Activated CD8-positive, alpha-beta memory T cell treated with anti-CD3 and anti-CD28 coated beads for 36 hours (primary cell): ENCODE results near the gene CHSY1. TPM values are rescaled to one million over a fixed set of nuclear protein-coding genes. Genes with fewer than 3 reads are reported as not detected.
"Not testable (repeated sequence)": the region's sequence is repeated elsewhere in the genome, so short reads cannot be mapped to it uniquely, and the experiment has no call there.

Source experiments
- CTCF ChIA-PET: fragments of 350-600 bp; sonication (Branson Sonifier 250); formaldehyde crosslinking; loops from one replicate; lab custom pipeline; 2021; ENCODE audit warnings: antibody characterized with exemption; lab: Charles Lee
- POLR2A ChIA-PET: fragments of 350-600 bp; sonication (Branson Sonifier 250); formaldehyde crosslinking; loops from one replicate; lab custom pipeline; 2021; ENCODE audit warnings: antibody characterized with exemption; lab: Charles Lee
- total RNA-seq, 2 experiments: library from RNA; stranded (reverse); gene quantifications; one replicate each; pipeline ENCODE4 v1.2.3, GENCODE V29; 2021

CHSY1 gene
- total RNA-seq, 2 experiments from 2014 or later: 52.0 to 52.2 TPM

- CTCF ChIA-PET: no interaction called here
- POLR2A ChIA-PET: no interaction called here
Observed at GRCh38 chr15:101237251-101237650, 14.6 kb downstream of the CHSY1 start.

- ChIA-PET POLR2A (no interaction called here), CTCF (no interaction called here)
Observed at GRCh38 chr15:101233651-101234280, 18.1 kb downstream of the CHSY1 start.

- ChIA-PET CTCF (no interaction called here), POLR2A (no interaction called here)
Observed at GRCh38 chr15:101232677-101233076, 19.2 kb downstream of the CHSY1 start.

- POLR2A ChIA-PET: no interaction called here
- CTCF ChIA-PET: no interaction called here
Observed at GRCh38 chr15:101228313-101228712, 23.5 kb downstream of the CHSY1 start.

- POLR2A ChIA-PET: no interaction called here
- CTCF ChIA-PET: no interaction called here
Observed at GRCh38 chr15:101225658-101226057, 26.2 kb downstream of the CHSY1 start.

- ChIA-PET POLR2A (no interaction called here), CTCF (interaction anchor here (1.2 kb wide), 1 partner anchor 192 kb away, joined by 3 read pairs; no protein-coding TSS in a partner anchor)
Observed at GRCh38 chr15:101221902-101222301, 29.9 kb downstream of the CHSY1 start.

GRCh38 chr15:101220060-101220459 is 31.8 kb downstream of the CHSY1 start:
- POLR2A ChIA-PET: no interaction called here
- CTCF ChIA-PET: no interaction called here

GRCh38 chr15:101219441-101219840 is 32.4 kb downstream of the CHSY1 start:
- ChIA-PET POLR2A (no interaction called here), CTCF (no interaction called here)

GRCh38 chr15:101217446-101217845 is 34.4 kb downstream of the CHSY1 start:
- CTCF ChIA-PET: no interaction called here

GRCh38 chr15:101216100-101216499 is 35.7 kb downstream of the CHSY1 start:
- ChIA-PET CTCF (interaction anchor here (1.0 kb wide), 1 partner anchor 26 kb away, joined by 3 read pairs; no protein-coding TSS in a partner anchor), POLR2A (no interaction called here)

More at GRCh38 chr15:101217446-101217845, 34.4 kb downstream of the CHSY1 start:
- POLR2A ChIA-PET: no interaction called here

- ChIA-PET POLR2A (no interaction called here), CTCF (interaction anchor here (1.0 kb wide), 1 partner anchor 26 kb away, joined by 3 read pairs; no protein-coding TSS in a partner anchor)
Observed at GRCh38 chr15:101215681-101216080, 36.2 kb downstream of the CHSY1 start.

GRCh38 chr15:101214435-101215097 is 37.3 kb downstream of the CHSY1 start:
- POLR2A ChIA-PET, CTCF ChIA-PET: not testable (repeated sequence)

GRCh38 chr15:101213570-101213969 is 38.3 kb downstream of the CHSY1 start:
- ChIA-PET CTCF (no interaction called here), POLR2A (no interaction called here)

- ChIA-PET POLR2A (no interaction called here), CTCF (no interaction called here)
Observed at GRCh38 chr15:101213147-101213546, 38.7 kb downstream of the CHSY1 start.

- ChIA-PET POLR2A (no interaction called here), CTCF (no interaction called here)
Observed at GRCh38 chr15:101211897-101212296, 40.0 kb downstream of the CHSY1 start.

GRCh38 chr15:101210466-101210865 is 41.4 kb downstream of the CHSY1 start:
- ChIA-PET CTCF (no interaction called here), POLR2A (no interaction called here)

GRCh38 chr15:101210058-101210457 is 41.8 kb downstream of the CHSY1 start:
- POLR2A ChIA-PET: no interaction called here
- CTCF ChIA-PET: no interaction called here

- ChIA-PET POLR2A (no interaction called here), CTCF (interaction anchor here (0.6 to 1.4 kb wide), 3 partner anchors 31 to 1586 kb away, joined by 3 read pairs; no protein-coding TSS in a partner anchor)
Observed at GRCh38 chr15:101209285-101209845, 42.5 kb downstream of the CHSY1 start.

- POLR2A ChIA-PET: no interaction called here
- CTCF ChIA-PET: no interaction called here
Observed at GRCh38 chr15:101207867-101208288, 44.0 kb downstream of the CHSY1 start.

- ChIA-PET CTCF (interaction anchor here (2.7 kb wide), 1 partner anchor 36 kb away, joined by 20 read pairs; no protein-coding TSS in a partner anchor), POLR2A (interaction anchor here (0.9 to 1.7 kb wide), 2 partner anchors 18 to 46 kb away, joined by 4 to 7 read pairs; partner anchors contain the start of gene CHSY1)
Observed at GRCh38 chr15:101206176-101206591, 45.7 kb downstream of the CHSY1 start.
